Subcutaneous preadipocyte (primary cell): ENCODE data around the gene SERPINE1. TPM values are rescaled to one million over a fixed set of nuclear protein-coding genes. Genes with fewer than 3 reads are reported as not detected.

Experiments
- small RNA-seq: library from RNA; depleted of rRNA; stranded (forward); fragments of <200 nt; gene quantifications from one replicate; pipeline ENCODE3, GENCODE V24; 2012
- total RNA-seq: library from RNA; depleted of rRNA; stranded (reverse); fragments of >200 nt; gene quantifications from 2 replicates; pipeline ENCODE4 v1.2.3, GENCODE V29; 2012

The SERPINE1 gene
- total RNA-seq = 287 and 464 TPM in 2 replicates

GRCh38 chr7:101126651-101127459 is at the start of gene SERPINE1:
SERPINE1 (plus strand) TSS chr7:101127104; CDS start chr7:101128394, 1,290 bp downstream.

GRCh38 chr7:101085162-101085964 is 41.5 kb upstream of the SERPINE1 start, which contains the start of gene TRIM56:
TRIM56 (plus strand) TSS chr7:101085481; CDS start chr7:101087313, 1,832 bp downstream.

GRCh38 chr7:101153969-101154692 is 27.2 kb downstream of the SERPINE1 start, which contains the start of gene AP1S1:
AP1S1 (plus strand) TSS chr7:101154476; CDS start chr7:101154515, 39 bp downstream.

GRCh38 chr7:101165075-101165957 is 38.4 kb downstream of the SERPINE1 start, which contains the start of gene VGF:
VGF (minus strand) TSS chr7:101165569; CDS start chr7:101164843, 726 bp downstream.

GRCh38 chr7:101180130-101180755 is 53.3 kb downstream of the SERPINE1 start, which contains the start of gene NAT16:
NAT16 (minus strand) TSS chr7:101180293; CDS start chr7:101174807, 5,486 bp downstream.

Small RNAs within 50 kb of the gene (small RNA-seq; reads per million reads assigned to genes)
- 0.16 reads per million for gene MIR4653

Other genes with a start within 250 kb of the SERPINE1 start
- gene UFSP1, start 237.4 kb upstream of the SERPINE1 start, total RNA-seq = 7.7 and 9.2 TPM in 2 replicates
- gene ACHE, start 231.2 kb upstream of the SERPINE1 start, total RNA-seq = under 0.01 TPM in 1 of 2 replicates, not detected in the other
- gene MUC3A, start 177.6 kb upstream of the SERPINE1 start, total RNA-seq = not detected in 2 replicates
- gene MUC12, start 157.5 kb upstream of the SERPINE1 start, total RNA-seq = not detected in 2 replicates
- gene MUC17, start 107.0 kb upstream of the SERPINE1 start, total RNA-seq = not detected in 2 replicates
- 6.2 and 12.3 TPM in 2 replicates for gene TRIM56, start 41.6 kb upstream of the SERPINE1 start, total RNA-seq
- gene AP1S1, start 27.4 kb downstream of the SERPINE1 start, total RNA-seq = 119 and 137 TPM in 2 replicates
- 0.39 TPM in 1 of 2 replicates, not detected in the other for gene VGF, start 38.5 kb downstream of the SERPINE1 start, total RNA-seq
- gene NAT16, start 53.2 kb downstream of the SERPINE1 start, total RNA-seq = not detected in 2 replicates
- not detected in 2 replicates for gene MOGAT3, start 73.9 kb downstream of the SERPINE1 start, total RNA-seq
- 85.2 and 93.2 TPM in 2 replicates for gene PLOD3, start 90.5 kb downstream of the SERPINE1 start, total RNA-seq
- 56.3 and 68.3 TPM in 2 replicates for gene ZNHIT1, start 91.1 kb downstream of the SERPINE1 start, total RNA-seq
- gene CLDN15, start 110.7 kb downstream of the SERPINE1 start, total RNA-seq = 3.3 and 5.9 TPM in 2 replicates
- 86.8 and 174 TPM in 2 replicates for gene FIS1, start 118.0 kb downstream of the SERPINE1 start, total RNA-seq
- 18.0 and 23.5 TPM in 2 replicates for gene IFT22, start 194.7 kb downstream of the SERPINE1 start, total RNA-seq
- gene COL26A1, start 235.8 kb downstream of the SERPINE1 start, total RNA-seq = not detected in 2 replicates